GDM1 (cell line): ENCODE data around the gene ADAM12.

Source experiments
- DNase-seq: peaks from one replicate; lab custom pipeline; 2025; lab: John Stamatoyannopoulos, UW

ADAM12 gene

DNA sequence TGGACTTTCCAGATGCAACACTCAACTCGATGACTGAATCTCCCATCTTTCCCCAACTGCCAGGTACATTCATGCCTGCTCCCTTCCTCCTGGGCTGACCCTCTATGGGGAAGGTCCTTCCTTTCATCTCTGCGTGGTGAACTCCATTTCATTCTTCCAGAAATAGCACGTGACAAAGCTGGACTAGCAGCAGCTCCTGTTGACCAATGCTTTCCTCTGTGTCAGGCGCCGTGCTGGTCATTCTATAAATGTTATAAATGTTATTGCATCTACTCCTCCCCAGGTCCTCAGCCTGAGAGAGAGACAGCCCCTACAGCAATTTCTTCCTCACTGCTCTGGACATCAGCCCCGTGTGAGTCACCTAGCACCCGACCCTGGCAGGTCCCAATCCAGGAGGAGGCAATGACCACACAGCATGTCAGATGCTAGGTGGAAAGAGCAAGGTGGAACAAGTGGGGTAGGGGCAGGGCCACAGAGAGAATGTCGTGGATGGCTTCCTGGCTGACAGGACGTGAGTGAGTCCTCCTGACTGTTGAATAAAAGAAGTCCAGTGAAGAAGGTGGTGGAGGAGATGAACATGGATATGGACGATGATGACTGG lies 178.1 kb downstream of the ADAM12 start:
- DNase-seq = no peak

DNA sequence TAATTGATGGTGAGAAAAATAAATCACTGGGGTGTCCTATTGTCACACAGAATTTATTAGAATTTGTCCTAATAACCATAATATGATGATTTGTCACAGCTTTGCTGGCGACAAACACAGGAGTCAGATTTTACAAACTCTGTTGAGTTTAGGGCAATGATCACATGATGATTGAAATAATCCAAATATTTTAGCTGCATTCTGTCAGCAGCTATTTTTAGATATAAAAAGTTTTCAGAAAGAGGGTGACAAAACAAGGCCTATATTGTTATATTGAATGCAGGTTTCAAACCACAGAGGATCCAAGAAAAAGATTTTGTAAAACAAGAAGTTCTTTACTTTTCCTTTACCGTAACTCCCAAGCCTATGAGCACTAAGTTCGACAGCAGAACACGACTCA lies 178.8 kb downstream of the ADAM12 start:
- DNase-seq = no peak

DNA sequence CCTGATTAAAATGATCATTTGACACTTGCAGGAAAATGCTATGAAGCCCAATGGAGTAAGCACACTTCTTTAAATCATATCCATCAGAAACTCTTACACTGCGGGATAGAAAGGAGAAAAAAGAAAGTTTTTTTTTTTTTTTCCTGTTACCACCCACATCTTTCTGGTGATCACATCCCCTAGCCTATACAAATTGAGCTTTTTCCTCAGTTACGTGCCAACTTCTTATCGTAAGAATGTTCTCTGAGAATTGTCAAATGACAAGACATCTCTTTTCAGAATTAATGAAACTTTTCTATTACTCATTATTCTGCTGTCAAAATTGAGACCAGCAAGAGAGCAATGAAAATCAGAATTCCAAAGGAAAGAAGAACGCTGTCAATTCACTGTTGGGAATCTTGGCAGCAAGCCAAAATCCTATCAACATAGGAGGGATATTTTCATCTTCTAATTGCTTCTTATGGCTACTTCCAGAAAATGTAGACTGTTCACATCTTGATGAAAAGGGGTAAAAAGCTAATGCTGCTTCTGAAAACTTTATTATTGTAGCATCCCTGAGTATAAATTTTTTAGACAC lies 179.5 kb downstream of the ADAM12 start:
- DNase-seq = no peak

DNA sequence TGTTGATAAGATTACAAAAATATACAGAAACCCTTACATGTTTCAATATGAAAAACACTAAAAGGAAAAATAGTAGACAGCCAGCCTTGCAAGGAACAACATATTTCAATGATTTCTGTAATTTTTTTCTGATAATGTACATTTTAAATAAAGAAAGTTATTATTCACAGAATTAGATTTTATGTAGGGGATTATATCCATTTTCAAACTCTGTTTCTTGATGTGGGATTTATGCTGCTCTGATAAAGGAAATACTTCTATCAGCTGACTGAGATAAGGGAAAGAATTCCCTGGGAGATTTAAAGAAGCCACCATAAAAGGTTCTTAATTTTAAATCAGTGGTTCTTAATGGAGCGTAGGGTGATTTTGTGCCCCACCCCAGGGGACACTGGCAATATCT lies 180.4 kb downstream of the ADAM12 start:
- no peak for DNase-seq

DNA sequence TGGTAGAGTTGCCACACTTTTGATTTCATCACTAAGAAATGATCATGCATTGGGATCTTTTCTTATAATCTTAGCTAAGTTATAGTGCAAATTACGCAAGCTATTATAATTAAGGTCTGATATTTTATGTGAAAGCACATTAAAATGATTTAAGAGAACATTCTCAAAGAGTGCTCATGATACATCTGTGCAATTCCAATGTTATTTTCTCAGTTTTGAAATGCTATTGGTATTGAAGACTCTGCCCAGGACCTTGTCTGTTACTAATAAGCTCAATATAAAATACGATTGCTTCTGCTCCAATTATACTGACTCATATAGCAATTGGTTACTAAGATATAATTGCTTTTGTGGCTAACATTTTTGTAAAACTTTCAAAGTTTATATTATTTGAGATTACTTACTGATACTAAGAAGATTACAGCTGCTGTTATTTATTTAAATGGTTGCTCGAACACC lies 180.9 kb downstream of the ADAM12 start:
- no peak for DNase-seq

DNA sequence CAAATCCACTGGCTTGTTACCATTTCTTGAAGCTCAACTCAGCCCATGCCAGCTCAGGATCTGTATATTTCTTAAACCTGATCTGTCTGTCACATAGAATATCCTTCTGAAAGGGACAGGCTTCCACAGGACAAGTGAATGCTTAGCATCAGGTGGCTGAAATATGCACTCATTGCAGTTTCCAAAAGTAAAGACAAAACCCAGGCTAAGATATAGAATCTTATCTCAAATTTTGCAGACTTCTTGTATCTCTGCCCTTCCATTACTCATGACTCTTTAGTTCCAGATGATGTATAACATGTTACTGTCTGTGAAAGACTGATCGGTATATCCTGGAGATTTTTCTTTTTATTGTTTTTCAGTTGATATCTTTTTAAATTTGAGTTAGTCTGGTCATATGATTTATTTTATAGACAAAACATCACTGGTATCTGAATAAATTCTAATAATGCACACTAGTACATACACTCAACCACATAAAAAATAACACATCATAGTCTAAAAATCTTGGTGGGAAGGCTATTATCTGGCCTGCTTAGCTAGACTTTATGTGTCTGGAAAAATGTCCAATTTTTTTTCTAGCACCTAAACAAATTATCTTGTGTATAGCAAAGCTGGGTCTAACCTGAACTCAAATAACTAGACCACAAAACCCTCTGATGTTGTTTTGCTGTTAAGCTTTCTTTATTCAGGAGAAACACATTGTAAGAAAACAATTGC lies 182.6 kb downstream of the ADAM12 start:
- DNase-seq = no peak

DNA sequence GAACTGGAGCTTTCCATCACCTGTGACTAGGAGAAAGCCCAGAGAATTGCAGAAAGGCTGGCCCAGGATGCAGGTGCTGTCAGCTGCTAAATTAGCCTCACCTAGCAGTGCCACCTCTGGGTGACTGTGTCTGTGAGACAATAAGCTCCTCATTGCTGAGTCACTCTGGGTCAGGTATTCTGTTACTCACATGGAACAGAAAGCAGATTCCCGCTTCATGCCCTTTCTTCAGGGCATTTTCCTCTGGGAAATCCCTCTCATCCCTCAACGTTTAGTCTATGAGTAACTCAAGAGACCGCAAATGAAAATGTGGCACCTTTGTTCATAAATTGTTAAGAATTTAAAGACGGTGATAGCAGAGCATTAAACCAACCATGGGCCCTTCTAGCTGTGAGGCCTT lies 184.0 kb downstream of the ADAM12 start:
- no peak for DNase-seq

DNA sequence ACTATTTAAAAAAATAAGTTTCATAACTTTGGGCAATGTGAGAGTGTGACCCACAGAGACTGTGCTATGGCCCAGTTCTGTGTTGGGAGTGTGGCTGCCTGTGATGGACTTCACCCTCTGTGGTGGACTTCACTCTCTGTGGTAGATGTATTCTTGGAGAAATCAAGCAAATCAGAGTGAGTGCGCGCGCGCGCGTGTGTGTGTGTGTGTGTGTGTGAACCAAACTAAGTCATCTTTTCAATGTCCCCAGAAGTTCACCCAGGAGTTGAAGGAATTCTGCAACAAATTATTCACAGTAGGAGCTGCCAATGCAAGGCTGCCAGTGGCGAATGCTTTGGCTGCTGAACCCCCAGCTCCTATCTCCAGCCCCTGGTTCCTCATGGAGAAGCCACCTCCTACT lies 184.5 kb downstream of the ADAM12 start:
- no peak for DNase-seq

DNA sequence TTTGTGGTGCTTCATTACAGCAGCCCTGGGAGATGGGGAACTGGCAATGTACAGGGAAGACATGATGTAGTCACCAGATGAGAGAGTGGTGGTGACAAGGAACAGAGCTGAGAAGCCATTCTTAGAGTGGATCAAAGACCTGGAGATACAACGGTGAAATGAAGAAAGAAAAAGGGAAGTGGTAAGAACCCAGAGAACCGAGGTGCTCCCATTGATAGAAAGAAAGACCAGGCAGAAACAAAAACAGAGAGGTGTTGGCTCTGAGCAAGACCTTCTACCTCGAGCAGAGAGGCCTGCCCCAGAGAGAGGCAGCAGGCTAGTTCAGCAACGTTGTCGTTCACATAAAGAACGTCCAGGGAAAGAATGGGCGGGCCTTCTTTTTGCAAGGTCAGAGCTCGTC lies 186.7 kb downstream of the ADAM12 start:
- no peak for DNase-seq

DNA sequence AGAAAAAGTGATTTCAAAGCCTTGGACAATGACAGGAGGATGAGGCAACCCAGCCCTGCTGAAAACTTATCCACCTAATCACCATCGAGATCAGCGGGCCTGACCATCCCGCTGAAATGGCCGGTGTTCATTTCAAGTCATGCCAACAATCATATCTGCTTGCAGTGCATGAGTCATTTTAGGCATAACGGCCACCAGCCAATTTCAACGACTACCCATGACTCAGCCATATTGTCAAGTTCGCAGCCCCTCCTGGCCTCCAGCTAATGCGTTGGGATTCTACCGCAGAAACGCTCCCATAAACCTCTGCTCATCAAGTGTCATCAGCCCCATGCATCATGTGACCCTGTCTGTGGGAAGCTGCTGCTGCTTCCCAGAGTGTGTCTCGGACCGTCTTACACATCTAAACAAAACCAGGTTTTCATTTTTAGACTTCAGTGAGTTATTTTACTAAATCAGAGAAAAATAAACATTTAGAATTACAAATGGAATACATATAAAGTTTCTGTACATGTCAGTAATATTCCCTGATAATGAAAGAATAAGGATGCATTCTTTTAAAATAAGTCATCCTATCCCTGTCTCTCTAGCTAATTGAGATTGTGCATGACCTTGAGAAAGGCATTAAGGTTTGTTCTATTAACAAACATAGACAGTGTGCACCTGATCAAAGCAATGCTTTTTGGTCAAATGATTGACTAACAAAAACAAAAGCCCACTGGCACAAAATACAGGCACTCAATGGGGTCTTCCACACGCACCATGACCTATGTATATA lies 188.9 kb downstream of the ADAM12 start:
- no peak for DNase-seq

DNA sequence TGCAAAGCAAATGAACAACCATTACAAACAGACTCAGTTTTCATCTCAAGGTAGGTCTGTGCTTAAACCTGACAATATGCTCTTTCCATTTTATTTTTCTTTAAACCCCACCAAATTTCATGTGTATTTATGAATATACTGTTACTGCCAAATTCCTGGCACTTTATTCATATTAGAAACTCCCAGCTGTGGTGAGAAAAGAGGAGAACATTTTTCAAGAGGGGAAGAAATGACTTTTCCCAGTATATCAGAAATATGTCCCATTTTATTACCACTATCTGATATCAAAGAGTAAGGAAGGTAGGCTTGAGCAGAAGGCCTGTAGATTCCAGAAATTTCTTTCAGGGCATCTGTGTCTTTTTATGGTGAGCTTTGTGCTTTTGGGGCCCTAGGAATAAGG lies 189.6 kb downstream of the ADAM12 start:
- no peak for DNase-seq

DNA sequence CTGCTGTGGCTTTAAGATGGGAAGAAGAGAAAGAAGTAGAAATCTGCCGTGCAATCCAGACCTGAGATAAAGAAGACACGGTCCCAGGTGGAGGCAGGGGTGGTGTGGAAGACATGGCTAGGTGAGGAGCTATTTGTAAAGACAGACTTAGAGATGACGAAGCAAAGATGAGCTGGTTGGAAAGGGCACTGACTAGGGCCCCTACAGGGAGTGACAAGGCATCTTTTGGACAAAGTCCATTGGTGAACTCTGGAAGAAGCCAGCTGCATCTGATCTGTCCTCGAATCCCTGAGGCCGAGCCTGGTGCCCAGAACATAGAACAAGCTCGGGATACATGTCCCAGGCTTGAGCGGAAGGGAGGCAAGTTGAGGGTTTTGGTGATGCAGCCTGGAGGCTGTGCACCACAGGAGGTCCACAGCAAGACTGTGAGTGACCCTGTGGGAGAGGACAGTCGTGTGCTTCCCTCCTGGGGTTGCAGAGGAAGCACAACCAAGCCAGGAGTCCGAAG lies 191.2 kb downstream of the ADAM12 start:
- no peak for DNase-seq

DNA sequence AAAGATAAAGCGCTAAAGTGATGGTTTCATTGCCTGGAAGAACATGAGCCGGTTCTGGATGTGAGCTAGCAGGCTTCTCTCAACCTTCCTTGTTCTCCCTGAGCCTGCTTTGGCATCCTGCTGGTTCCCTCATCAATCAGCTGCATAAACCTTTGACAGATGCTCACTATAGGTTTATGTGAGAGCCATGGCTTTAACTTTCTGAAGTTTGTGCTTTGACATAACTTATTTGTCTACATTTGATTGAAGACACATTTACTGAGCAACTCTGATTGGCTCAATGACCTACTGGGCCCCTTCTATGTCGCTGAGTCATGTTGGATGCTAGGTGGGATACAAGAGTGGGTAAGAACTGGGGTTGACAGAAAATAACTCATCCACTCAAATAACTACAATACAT lies 192.0 kb downstream of the ADAM12 start:
- DNase-seq = no peak

DNA sequence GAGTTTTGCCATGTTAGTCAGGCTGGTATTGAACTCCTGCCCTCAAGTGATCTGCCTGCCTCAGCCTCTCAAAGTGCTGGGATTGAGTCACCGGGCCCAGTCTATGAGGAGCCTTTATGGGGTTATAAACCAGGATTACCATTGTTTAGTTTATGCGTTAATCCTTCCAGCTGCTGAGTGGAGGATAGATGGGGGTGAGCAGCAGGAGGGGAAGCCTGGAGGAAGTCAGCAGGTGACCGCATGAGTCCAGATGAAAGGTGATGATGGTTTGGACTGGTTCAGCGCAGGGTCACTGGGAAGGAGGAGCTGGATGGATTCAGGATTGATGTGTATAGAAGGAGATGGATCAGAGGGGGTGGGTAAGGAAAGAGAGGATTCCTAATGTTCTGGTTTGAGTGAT lies 197.1 kb downstream of the ADAM12 start:
- DNase-seq = no peak

DNA sequence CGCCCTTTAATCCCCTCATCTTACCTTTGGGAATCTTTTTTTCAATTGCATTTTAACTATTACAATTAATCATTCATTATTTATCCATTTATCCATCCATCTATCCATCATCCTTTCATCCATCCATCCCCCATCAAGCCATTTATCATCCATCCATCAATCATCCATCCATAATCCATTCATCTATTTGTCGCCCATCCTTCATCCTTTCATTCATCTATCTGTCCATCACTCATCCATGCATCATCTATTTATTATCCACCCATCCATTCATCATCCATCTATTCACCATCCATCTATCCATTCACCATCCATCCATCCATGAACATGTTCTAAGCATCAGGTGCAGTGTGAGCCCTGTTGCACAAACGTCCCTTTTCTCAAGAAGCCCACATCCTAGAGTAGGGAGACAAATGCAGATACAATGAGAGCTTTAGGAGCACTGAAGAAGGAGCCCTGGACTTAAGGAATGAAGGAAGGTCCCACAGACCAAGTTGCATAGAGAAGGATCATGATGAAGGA lies 199.5 kb downstream of the ADAM12 start:
- no peak for DNase-seq

DNA sequence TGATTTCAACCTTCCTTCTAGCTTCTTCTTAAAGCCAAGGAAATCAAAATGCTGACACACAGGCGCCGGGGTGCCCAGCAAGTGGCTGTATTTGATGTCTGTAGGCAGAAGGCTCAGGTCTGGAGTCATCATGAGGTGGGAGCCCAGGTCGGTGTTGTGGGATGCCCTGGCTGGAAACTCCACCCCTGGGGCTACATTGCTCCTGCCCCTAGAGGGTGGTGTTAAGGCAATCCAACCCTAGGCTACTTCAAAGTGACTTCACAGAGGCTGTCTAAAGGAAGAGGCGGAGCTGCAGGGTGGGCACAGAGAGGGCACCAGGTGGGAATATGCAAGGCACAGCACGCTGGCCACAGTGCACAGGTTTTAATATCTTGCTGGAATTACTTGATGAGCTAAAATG lies 200.9 kb downstream of the ADAM12 start:
- DNase-seq = no peak

DNA sequence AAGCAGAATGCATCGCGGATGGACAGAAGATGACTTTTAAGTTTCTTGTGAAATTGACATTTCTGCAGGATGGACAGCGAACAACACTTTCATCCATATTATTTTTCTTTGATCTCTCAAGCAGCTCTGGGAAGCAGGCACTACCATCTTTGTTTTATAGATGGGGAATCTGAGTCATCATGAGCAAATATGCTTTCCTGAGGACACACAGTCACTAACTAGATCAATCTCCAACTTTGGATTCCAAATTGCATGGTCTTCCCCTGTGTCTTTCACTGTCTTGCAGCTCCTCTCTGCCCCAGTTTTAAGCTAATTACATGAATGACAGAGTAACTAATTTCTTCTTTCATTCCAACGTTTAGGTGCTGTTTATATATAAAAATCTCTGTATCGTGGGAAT lies 201.5 kb downstream of the ADAM12 start:
- no peak for DNase-seq

DNA sequence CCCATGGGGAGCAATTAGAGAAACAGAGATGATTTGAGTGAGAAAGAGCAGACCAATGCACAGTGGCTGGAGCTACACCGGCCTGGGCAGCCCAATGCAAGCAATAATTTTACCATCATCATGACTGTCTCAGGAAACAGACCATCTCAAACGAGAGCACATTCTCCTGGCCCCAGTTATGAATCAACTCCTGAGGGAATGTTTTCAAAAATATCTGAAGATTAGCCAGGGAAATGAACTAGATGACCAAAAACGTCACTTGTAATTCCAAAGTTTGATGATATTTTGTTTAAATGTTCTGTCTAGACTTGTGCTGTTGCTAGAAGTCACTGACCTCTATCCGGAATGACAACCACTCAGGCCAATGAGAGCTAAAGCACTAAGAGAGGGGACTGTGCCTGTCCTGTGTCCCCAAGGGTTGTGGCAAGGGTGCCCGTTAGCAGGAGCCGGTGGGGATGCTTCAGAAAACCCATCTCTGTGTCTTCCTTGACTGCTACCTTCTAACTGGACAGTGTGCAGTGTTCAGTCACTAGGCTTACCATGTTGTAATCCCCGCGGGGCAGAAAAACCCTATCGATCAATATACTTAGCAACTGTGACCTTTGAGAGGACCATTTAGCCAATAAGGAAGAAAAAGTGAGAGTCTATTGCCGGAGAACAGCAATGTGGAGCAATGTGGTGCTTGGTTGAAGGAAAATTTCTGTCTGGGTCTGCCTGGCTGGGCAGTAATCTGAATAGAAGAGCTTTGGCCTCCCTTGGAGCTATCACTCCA lies 202.4 kb downstream of the ADAM12 start:
- no peak for DNase-seq

DNA sequence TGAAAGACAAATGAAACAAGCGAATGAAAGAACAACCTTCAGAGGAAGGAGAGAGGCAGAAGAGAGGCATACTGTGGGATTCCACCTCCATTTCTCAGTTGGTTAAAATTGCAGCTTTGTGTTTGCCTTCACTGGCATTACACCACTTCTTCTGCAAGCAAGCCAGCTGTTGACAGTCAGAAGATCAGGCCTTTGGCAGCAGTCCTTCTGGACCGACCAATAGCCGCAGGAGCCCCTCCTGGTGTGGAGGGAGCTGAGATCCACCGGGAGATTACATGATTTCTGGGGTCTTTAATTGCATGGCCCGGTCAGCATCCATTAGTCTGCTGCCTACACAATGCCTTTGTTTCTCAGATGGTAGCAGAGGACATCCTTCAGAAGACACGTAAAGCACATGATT lies 206.7 kb downstream of the ADAM12 start:
- no peak for DNase-seq

DNA sequence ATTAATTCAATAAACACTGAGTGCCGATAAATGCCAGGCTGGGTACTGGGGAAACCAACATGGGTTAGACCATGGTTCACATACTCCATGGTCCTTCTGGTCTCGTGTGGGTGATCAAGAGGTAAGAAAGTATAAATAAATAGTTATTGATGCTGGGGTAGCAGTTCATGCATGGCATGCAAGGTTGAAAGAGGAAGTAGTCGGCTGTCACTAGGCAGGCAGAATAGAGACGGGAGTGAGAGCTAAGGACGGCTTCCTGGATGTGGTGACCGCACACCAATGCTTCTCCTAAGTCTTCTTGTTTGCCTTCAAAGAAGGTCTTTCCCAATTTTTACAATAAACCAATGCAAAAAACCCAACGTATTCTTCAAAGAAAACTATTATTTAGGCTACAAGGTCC lies 208.6 kb downstream of the ADAM12 start:
- no peak for DNase-seq

DNA sequence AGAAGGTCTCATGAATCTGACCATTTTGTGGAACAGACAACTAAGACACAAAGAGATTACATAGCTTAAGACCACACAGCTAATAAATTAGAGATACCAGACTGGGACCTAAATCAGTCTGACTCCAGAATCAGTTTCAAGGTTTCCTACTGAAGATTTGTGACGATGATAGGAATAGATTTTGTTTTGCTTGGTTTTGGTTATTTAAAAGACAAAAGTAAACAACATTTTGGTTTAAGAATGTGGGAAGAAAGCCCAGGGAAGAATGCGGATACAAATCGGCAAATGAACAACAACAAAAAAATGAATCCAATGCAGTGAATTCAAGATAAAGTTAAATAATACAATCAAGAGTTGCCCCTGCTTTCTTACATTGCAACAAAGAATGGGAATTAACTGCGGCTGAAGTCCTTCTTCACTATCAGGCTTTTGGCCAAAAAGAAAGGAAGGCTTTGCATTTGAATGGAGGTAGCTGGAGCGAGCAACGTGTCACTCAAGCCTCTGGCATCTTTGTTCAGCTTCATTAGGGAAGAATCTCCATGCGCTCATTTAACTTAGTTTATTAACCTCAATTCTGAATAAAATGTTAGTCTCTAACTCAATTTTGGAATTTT lies 210.8 kb downstream of the ADAM12 start:
- DNase-seq = no peak
